ENCODE results near the gene RHCG.
A peak's percentile ranks its signal among the peaks of the same experiment; 100 is the strongest.
"Not testable (repeated sequence)": the region's sequence is repeated elsewhere in the genome, so short reads cannot be mapped to it uniquely, and the experiment has no call there.

Gene RHCG

GRCh38 chr15:89482139-89482538 is 14.2 kb downstream of the RHCG start:
- H3K27ac ChIP-seq = no peak overlapping the region
- DNase-seq (ENCODE audit: low read depth, low spot score) = no peak

DNA sequence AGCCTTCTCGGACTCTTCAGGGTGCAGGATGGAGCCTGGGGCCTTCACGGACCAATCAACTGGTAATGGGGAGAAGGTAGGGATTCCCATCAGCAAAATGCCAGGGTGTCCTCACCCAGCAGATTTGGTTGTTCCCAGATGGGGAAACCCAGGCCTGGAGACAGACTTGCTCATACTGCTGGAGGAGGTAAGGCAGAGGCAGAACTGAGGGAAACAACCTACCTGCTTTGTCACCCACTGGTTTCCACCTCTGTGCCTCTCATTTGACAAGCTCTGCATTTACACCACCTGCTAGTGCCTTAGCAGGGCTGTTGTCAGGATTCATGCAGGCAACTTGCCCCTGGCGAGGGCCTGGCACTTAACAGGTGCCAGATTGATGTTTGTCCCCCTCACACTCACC is 15.9 kb downstream of the RHCG start:
- no peak overlapping the region for H3K27ac ChIP-seq
- no peak for DNase-seq (ENCODE audit: low read depth, low spot score)

- H3K27ac ChIP-seq = no peak overlapping the region
- no peak for DNase-seq (ENCODE audit: low read depth, low spot score)
Observed at GRCh38 chr15:89479173-89479572, 17.2 kb downstream of the RHCG start.

- DNase-seq (ENCODE audit: low read depth, low spot score) = no peak
Observed at GRCh38 chr15:89477411-89478242, 18.8 kb downstream of the RHCG start.

DNA sequence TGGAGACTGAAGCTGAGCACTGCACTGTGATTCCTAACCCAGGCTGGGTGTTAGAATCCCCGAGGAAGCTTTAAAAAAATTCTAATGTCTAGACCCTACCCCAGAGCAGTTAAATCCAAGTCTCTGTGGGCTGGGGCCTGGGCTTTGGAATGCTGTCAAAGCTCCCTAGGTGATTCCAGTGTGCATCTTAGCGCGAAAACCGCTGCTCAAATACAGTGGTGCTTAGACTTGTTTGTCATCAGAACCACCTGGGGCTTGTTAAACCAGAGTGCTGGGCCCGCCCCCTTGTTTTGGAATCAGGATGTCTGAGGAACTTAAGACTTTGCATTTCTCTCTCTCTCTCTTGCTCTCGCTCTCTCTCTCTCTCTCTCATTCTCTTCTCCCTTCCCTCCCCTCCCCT is 20.7 kb downstream of the RHCG start:
- no peak for DNase-seq (ENCODE audit: low read depth, low spot score)

More at GRCh38 chr15:89477411-89478242, 18.8 kb downstream of the RHCG start:
- no peak overlapping the region for H3K27ac ChIP-seq

GRCh38 chr15:89472785-89473256 is 23.6 kb downstream of the RHCG start:
- no peak for DNase-seq (ENCODE audit: low read depth, low spot score)
- no peak overlapping the region for H3K27ac ChIP-seq

More for the DNA sequence above, 20.7 kb downstream of the RHCG start:
- H3K27ac ChIP-seq = no peak overlapping the region

GRCh38 chr15:89469426-89470096 is 26.8 kb downstream of the RHCG start:
- peak overlapping the region; percentile 21 for H3K27ac ChIP-seq
- no peak for DNase-seq (ENCODE audit: low read depth, low spot score)

GRCh38 chr15:89468813-89469212 is 27.6 kb downstream of the RHCG start:
- not testable (repeated sequence) for DNase-seq (ENCODE audit: low read depth, low spot score)
- peak overlapping the region; percentile 21 for H3K27ac ChIP-seq

- no peak for DNase-seq (ENCODE audit: low read depth, low spot score)
- H3K27ac ChIP-seq = no peak overlapping the region
Observed at GRCh38 chr15:89463113-89463512, 33.3 kb downstream of the RHCG start.

- no peak for DNase-seq (ENCODE audit: low read depth, low spot score)
- H3K27ac ChIP-seq = no peak overlapping the region
Observed at GRCh38 chr15:89462198-89462912, 34.0 kb downstream of the RHCG start.

DNA sequence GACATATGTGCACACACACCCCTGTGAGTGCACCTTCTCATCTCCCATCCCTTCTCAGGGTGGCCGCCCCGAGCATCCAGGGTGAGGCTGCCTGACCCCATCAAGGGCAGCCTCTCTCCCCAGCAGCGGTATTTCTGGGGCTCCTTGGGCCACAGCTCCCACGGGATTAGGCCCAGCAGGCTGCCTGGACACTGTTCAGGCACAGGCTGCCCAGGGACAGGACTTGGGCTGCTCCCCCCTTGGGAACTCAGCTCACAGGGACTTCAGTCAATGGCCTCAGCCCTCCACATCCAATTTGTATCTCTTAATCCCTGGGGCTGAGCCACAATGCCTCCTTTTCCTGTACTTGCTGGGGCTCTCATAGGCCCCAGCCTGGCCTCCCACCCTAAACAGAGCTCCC is 35.0 kb downstream of the RHCG start:
- no peak overlapping the region for H3K27ac ChIP-seq
- DNase-seq (ENCODE audit: low read depth, low spot score) = no peak

DNA sequence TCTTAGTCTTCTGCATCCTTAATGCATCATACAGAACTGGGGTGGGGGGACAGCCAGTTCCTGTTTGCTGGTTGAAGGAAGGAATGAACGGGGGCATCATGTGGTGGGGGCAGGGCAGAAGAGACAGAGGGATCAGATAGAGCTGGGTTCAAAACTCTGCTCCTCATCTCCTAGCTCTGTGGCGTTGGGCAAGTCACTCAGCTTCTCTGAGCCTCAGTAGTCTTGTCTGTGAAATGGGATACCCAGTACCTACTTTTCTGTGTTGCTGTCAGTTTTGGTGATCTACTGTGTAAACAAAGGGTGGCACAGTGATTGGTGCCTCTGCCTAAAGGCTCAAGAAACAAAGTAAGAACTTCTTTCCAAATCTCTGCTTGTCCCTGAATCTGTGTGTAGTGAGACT is 36.3 kb downstream of the RHCG start:
- no peak overlapping the region for H3K27ac ChIP-seq
- no peak for DNase-seq (ENCODE audit: low read depth, low spot score)

DNA sequence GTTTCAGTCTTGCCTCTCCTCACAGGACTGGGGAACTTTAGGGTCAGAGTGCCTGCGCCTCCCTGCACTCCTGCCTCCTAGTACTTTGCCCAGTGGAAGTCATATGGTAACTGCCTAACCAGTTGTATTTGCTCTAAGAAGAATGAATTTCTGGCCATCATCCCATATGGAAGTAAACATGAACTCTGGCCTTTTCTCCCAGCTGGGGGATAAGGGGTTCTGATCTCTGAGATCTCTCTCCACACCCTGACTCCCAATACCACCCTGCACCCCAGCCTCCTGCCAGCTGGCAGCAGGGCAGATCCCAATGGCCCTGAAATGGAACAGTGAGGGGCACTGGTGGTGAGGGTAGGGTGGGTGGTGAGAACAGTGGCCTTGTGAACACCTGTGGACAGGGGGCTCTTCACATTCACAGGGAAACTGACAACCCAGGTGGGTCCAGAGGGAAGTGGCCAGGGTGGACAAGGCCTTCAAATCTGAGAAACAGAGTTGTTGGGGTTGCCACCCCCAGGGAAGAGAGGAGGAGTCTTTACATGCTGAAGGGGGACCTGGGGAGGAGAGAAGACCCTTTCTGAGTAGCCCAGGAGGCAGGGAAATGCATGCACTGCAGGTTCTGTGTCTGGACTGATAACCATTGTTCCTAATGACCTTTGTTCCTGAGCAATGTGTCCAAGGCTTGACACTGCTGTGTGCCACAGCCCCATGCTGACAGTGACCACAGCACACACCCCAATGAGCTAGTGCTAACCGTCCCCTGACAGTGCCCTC is 36.9 kb downstream of the RHCG start:
- H3K27ac ChIP-seq = no peak overlapping the region
- no peak for DNase-seq (ENCODE audit: low read depth, low spot score)

DNA sequence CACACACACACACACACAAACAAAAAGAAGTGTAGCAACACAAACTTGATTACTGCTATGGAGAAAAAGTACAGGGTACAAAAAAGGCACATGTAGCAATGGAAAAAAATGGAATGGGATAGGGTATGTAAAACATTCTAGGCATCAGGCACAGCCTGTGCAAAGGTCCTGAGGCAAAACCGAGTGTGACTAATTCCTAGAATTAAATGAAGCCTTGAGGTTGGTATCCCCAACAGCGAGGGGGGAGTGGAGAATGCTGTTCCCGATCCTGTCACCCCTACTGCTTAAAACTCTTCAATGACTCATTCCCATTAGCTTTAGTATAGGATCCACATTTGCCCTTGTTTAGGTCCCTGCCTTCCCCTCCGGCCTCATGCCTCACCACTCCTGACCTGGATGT is 37.9 kb downstream of the RHCG start:
- H3K27ac ChIP-seq = no peak overlapping the region
- DNase-seq (ENCODE audit: low read depth, low spot score) = no peak

- no peak for DNase-seq (ENCODE audit: low read depth, low spot score)
- H3K27ac ChIP-seq = no peak overlapping the region
Observed at GRCh38 chr15:89457086-89457485, 39.3 kb downstream of the RHCG start.

DNA sequence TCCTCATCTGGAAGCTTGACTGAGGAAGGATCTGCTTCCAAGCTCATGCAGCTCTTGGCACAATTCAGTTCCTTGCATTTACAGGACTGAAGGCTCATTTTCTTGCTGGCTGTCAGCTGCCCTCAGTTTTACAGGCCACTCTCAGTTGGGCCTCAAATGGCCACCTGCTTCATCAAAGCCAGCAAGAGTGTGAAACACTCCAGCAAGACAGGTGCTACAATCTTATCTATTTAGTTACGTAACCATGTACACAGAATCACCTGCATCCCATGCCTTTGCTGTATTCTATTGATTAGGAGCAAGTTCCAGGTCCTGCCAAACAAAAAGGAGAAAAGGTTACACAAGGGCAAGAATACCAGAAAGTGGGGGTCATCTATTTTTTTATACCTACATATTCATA is 40.8 kb downstream of the RHCG start:
- H3K27ac ChIP-seq = no peak overlapping the region
- no peak for DNase-seq (ENCODE audit: low read depth, low spot score)

DNA sequence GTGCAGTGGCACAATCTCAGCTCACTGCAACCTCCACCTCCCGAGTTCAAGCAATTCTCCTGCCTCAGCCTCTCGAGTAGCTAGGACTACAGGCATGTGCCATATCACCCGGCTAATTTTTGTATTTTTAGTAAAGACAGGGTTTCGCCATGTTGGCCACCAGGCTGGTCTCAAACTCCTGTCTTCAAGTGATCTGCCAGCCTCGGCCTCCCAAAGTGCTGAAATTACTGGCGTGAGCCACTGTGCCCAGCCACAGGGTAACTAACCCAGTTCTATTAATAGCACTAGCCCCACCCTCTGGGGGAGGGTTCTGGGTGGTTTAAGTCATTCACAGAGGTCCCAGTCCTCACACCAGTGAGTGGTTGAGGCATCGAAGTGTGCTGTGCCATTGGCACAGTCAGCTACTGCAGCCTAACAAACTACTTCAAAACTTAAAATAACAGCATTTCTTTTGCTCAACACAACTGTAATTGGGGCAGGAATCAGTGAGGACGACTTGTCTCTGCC is 44.0 kb downstream of the RHCG start:
- no peak for DNase-seq (ENCODE audit: low read depth, low spot score)
- H3K27ac ChIP-seq = no peak overlapping the region

DNA sequence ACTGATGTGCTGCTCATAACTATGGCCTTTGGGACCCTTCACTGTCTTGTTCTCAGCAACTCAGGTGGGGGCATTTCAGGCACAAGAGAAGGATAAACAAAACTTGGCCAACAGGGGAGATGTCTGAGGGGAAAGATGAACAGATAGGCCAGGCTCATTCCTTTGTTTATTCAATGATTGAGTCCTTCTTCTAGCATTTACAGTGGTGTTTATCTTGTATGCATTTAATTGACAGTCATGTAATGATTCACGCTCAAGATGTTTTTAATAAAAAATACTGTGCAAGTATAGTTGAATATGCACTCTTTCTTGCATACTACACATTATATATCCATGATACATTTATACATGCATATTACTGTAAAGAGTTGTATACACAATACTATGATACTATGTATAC is 44.5 kb downstream of the RHCG start:
- no peak for DNase-seq (ENCODE audit: low read depth, low spot score)
- no peak overlapping the region for H3K27ac ChIP-seq

- DNase-seq (ENCODE audit: low read depth, low spot score) = no peak
- H3K27ac ChIP-seq = no peak overlapping the region
Observed at GRCh38 chr15:89450076-89451006, 46.0 kb downstream of the RHCG start.
